ENCODE measurements around the gene TKT.

Gene TKT

DNA sequence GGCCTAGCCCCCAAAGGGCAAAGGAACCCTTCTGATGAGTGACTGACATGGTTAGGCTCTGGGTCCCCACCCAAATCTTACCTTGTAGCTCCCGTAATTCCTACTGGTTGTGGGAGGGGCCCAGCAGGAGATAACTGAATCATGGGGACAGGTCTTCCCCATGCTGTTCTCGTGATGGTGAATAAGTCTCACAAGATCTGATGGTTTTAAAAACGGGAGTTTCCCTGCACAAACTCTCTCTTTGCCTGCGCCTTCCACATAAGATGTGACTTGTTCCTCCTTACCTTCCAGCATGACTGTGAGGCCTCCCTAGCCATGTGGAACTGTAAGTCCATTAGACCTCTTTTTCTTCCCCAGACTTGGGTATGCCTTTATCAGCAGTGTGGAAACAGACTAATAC is 16.9 kb downstream of the TKT start:
- no peak for DNase-seq

DNA sequence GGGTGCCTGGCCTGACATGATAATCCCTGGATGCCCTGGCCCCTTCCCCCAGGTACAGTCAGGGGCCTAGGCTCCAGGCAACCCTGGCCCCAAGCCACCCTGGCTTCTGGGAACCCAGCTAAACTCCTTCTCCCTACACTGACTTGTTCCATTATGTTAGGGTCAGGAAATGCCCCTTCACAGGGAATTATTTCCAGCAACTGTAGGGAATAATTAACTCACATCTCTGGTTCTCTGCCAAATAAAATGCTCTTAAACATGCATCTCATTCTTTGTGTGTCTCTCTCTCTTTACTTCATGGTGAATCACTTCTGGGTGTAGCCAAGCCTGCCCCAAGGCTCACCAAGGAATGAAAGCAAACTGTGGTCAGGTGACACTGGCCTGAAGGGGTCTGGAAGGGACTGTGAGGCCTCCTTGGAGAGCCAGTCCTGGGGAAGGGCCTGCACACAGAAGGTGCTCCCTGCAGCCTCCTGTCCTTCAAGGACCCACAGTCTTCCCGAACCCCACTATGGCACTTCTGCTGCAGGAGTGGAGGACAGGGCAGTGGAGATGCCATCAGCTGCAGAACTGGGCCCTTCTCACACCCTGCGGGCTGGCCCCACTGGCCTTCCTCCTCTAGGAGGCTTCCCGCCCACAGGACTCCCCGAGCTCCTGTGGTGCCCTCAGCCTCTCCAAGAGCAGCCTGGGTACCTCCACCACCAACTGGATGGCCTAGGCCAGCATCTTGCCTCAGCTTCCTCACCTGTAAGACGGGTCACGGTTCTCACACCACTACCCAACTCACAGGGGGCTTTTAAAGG is 17.6 kb downstream of the TKT start:
- DNase-seq: no peak

- DNase-seq: no peak
Observed at GRCh38 chr3:53236112-53236841, 19.5 kb downstream of the TKT start.

- no peak for DNase-seq
Observed at GRCh38 chr3:53235545-53235944, 20.3 kb downstream of the TKT start.

- DNase-seq: no peak
Observed at GRCh38 chr3:53234841-53235232, 21.0 kb downstream of the TKT start.

DNA sequence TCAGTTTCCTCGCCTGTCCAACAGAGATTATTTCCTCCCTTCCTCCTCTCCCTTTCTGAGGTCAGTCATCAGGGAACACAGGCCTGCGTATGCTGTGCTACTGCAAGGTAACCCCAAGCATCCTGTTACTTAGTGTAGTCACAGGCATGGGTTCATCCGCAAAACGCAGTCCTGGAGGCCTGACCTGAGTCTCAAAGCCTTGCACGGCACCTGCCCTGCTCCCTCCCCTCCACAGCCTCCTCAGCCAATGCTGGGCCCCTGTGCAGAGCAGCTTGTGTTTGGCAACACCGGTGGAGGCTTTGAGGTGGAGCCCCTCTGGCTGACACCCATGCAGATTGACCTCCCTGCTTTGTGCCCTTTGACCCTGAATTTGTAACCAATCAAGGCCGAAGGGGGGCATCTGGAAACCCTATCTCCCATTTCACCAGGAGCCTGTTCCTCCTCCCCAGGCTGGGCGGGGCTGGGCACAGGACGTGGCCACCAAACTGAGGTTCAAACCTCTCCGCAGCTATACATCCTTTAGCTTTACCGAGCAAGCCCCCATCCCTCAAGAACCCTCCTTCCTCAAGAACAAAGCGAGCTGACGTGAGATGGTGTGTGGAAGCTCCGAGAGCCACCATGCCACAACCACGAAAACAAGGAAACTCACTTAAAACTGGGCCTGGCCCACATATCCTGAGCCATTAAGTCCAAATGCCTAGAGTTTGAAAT is 21.5 kb downstream of the TKT start:
- no peak for DNase-seq

DNA sequence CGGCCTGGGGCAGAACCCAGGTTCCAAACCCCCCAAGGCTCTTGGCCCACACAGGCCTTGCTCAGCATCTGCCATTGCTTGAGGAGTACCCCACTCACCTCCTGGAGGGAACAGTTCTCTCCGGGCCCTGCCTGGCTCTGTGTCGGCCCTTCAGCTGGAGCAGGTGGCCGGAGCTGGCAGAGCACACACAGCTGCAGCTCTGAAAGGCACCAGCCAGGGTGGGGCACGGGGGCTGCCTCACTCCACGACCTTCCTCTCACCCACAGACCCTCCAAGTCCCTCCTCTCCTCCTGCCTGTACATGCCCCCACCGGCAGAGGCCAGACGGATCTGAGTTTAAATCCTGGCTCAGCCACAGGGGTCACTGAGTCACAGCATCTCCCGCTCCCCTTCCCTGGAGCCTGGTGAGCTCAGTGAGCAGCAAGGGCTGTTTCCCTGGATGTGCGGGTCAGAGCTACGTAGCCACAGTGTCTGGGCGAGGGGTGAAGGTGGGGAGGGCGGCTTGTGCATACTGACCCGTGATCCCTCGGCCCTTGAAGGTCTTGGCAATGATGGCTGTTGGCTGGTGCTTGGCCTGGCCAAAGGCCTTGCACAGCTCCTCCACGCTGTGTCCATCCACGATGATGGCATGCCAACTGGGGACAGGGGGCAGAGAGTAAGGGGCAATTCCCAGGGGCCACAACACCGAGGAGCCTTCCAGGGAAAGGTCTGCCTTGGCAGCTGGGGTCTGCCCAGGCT is 23.0 kb downstream of the TKT start:
- no peak for DNase-seq

DNA sequence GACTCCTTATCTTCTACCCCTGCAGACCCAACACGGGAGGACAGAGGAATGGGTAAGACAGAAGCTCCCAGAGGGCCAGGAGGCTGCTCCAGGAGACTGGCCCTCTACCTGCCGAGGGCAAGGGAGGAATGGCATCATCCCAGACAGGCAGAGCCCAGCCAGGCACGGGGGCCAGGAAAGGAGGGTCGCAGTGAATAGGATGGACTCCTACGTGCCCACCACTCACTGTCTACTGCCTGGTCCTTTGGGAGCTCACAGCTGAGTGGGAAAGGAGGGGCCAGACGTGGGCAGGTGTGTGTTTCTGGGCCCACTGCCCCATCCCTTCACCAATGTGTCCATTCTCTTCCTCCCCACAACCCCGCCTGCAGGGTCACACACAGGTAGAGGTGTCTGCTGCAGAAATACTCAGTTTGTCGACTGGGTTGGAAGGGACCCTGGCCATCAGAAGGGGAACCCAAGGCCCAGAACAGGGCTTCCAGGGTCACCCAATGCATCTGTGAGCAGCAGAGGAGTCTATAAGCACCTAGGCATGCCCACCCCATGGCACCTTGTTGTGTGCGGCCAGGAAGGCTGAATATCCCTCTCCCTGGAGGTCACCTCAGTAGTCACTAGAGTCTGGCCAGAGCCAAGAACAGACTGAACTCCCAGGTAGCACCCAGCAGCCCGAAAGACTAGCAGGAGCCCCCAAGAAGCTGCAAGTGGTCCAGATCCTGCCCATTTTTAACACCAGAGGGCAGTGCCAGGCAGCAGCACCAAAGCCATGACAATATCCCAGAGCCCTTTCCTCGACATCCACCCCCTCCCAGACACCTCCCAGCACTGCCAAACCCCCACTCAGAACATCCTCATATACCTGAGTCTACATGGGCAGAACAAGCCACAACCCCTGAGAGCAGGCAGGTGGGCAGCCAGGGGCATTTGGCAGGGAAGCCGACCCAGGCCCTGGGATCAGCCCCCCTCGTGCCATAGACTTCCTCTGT is 24.0 kb downstream of the TKT start:
- no peak for DNase-seq

GRCh38 chr3:53230789-53231188 is 25.0 kb downstream of the TKT start:
- no peak for DNase-seq

DNA sequence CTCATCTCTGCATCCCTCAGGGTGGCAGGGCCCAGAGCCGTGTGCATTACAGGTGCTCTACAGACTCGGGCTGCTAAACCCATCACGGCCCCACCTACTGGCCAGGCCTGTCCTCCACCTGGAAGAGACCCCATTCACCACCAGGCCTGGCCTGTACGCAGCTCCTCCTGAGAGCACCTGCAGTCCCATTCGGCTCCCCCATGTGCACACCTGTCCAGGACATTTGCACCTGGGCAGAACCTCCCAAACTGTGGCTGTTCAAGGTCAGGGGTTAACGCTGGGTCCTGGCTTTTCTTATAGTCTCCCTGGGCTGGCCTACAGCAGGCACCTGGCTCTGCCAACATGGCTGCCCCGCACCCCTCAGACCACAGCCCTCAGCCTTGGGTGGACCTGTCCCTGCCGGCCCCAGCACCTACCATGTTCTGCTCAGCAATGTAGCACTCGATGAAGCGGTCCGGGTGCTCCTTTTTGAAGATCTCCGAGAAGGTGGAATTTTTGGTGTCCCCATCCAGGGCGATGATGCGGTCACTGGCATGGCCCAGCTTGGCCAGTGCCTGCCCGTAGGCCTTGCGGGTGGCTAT is 25.7 kb downstream of the TKT start:
- DNase-seq: no peak

GRCh38 chr3:53229606-53230005 is 26.2 kb downstream of the TKT start:
- no peak for DNase-seq

DNA sequence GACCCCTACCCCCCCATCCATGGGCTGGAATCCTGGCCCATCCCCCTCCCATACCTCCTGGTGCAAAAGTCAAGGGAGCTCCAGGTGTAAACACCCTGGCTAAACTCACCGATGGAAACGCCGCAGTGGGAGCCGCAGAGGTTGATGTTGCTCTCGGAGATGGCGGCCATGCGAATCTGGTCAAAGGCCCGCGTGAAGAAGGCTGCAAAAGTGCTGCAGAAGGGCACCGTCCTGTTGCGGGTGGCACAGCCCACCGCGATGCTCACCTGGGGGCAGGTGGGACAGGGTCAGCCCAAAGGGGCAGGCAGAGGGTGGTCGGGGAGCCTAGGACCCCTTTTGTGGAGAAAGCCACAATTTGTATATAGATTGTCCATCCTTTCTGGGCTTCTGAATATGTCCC is 26.7 kb downstream of the TKT start:
- DNase-seq: no peak

GRCh38 chr3:53227993-53228885 is 27.6 kb downstream of the TKT start:
- no peak for DNase-seq

GRCh38 chr3:53226841-53227407 is 28.9 kb downstream of the TKT start:
- DNase-seq: no peak

- DNase-seq: no peak
Observed at GRCh38 chr3:53226142-53226840, 29.5 kb downstream of the TKT start.

- no peak for DNase-seq
Observed at GRCh38 chr3:53225651-53226050, 30.2 kb downstream of the TKT start.

DNA sequence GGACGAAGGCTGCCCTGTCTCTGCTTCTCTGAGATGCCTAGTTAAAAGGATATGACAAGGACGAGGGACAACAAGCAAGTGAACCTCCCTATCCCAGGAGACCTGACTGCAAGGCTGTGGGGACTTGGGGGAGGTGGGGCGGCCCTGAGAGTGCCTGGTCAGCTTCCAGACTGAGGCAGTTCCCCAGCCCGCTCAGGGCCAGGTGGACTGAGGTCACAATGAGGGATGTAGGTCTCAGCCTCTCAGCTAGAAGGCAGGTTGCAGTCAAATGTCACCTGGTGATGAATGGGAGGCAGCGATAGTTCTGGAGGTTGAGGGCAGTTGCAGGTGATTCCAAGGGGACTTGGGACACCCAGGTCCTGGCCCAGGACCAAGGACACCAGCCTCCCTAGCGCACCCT is 30.6 kb downstream of the TKT start:
- DNase-seq: no peak

GRCh38 chr3:53224536-53224935 is 31.3 kb downstream of the TKT start:
- DNase-seq: no peak

- DNase-seq: no peak
Observed at GRCh38 chr3:53224026-53224425, 31.8 kb downstream of the TKT start.

Measured in activated CD8-positive, alpha-beta memory T cell treated with anti-CD3 and anti-CD28 coated beads, Interleukin-2, amount 50 U/mL, for 4 hours (primary cell).